Measurements from ENCODE around the gene GPR17. TPM values are rescaled to one million over a fixed set of nuclear protein-coding genes. Genes with fewer than 3 reads are reported as not detected.

Gene GPR17
- total RNA-seq, 4 donors from 2014 or later, result not detected

DNA sequence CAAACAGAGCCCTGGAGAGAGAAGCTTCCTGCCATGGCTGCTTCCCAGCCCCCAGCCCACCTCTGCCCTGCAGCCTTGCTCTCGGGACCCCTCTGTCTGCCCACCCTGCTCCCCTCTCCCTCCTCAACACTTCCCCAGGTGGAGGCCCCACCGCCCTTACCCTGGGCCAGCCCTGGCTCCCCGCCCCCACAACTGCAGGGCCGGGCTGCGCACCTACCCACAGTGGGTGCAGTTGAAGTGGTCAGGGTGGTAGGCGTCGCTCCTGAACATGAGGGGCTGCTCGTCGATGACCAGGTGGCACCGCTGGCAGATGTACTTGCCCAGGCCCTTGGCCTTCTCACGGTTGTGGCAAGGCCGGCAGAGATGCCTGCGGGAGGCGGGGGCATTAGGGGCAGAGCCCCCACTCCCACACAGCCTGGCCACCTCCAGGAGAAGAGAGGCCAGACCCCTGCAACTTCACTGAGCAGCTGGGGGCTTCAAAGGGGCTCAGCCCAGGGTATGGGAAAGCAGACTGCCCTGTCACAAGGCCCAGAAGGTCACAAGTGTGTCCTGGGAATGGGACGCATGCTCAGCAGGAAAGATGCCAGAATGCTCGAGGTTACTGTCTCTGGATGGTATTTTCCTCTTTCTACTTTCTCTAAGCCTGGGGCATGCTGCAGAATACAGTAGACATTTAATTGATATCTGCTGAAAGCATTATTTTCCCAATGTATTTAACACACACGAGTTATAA lies 3.1 kb upstream of the GPR17 start:
- WGBS, 2 donors, result 23 to 45% methylated on average over 2 to 5 of the region's 17 CpGs
- Histone ChIP-seq H3K36me3 (no peaks in the 10 kb centered on the region), H3K27ac (peak overlapping the region in 2 of 4 donors; percentile 9 to 49), H3K9me3 (no peaks in the 10 kb centered on the region), H3K27me3 (no peaks in the 10 kb centered on the region), H3K4me3 (no peak overlapping the region), H3K4me1 (peaks cover 7 to 60% (median 23%) of the 10 kb centered on the region in 3 donors)
- TF ChIP-seq CTCF (IDR thresholded peaks at IDR 0.05) (no peak), POLR2A (IDR thresholded peaks at IDR 0.05) (no peak)
- intact Hi-C loops (cut with DNase I), result no loop called here
- DNase-seq, result no peak

- Histone ChIP-seq H3K4me3 (no peak overlapping the region), H3K36me3 (no peaks in the 10 kb centered on the region), H3K27ac (peak overlapping the region in 1 of 4 donors; percentile 9), H3K27me3 (no peaks in the 10 kb centered on the region), H3K4me1 (peaks cover 4 to 60% (median 17%) of the 10 kb centered on the region in 3 donors), H3K9me3 (no peaks in the 10 kb centered on the region)
- WGBS, 2 donors, result 85 to 87% methylated on average over 14 to 15 of the region's 15 CpGs
- no peak for DNase-seq
- TF ChIP-seq POLR2A (IDR thresholded peaks at IDR 0.05), result no peak
- TF ChIP-seq CTCF (IDR thresholded peaks at IDR 0.05), result no peak
- intact Hi-C loops (cut with DNase I), result no loop called here
Observed at GRCh38 chr2:127643439-127644065, 2.4 kb upstream of the GPR17 start.

DNA sequence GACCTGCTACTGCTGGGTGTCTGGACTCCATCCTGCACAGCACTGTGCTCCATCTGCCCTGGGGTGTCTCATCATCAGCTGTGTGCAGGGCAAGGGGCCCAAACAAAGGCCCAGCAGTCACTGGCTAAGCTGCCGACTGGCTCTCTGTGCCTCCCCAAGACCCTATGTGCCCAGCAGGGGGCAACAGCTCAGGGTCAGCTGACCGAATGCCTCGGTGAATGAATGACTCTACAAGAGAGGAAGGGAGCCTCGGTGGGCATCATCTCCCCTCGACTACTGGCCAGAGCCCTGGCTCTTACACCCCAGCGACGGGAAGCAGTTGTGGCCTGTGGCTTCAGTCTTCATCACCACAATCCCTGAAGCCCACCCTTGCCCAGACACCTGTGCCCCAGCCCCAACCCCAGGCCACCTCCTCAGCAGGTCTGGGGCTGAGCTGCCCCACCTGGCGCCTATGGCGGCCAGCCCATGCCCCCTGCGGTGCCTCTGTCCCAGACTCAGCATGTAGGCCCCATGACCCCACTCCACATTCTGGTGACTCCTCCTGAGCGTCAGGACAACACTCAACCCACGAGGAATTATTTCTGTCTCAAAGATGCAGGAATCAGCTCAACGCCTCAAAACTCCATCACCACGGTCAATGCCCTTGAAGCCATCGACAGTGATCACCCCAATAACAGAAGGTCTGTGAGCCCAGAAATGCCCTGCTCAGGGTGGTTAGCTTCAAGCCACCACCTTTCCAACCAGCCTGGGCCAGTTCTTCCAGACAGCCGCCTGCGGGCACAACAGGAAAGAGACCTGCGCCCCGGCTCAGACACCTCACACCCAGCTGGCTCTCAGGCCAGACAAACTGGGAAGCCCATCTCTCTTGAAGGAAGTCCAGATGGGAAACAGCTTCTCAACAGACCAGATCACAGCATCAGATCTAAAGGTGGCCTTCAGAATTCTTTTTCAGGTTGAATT lies 1.6 kb upstream of the GPR17 start:
- no peak for TF ChIP-seq POLR2A (IDR thresholded peaks at IDR 0.05)
- no peak for TF ChIP-seq CTCF (IDR thresholded peaks at IDR 0.05)
- intact Hi-C loops (cut with DNase I), result no loop called here
- Histone ChIP-seq H3K4me3 (no peak overlapping the region), H3K4me1 (peaks cover 9 to 63% (median 19%) of the 10 kb centered on the region in 3 donors), H3K27ac (peak overlapping the region in 1 of 4 donors; percentile 9), H3K9me3 (no peaks in the 10 kb centered on the region), H3K36me3 (no peaks in the 10 kb centered on the region), H3K27me3 (no peaks in the 10 kb centered on the region)
- 78 to 91% methylated on average over 4 to 6 of the region's 19 CpGs for WGBS, 2 donors
- DNase-seq, result no peak

DNA sequence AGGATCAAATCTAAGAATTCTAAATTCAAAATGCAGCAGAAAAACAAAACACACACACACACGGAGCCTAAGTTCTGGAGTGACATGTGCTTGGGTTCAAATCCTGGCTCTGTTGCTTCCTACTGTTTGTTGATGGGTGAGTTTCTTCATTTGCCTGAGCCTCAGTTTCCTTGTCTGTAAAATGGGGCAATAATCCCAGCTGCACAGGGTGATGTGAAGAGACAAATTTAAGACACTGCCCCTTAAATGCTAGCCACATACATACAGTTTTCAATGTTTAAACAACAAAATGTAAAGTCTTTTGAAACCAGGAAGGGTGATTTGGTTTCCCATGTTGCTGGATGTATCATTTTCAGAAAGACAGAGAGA lies 943 bp upstream of the GPR17 start:
- no peak for TF ChIP-seq CTCF (IDR thresholded peaks at IDR 0.05)
- no peak for TF ChIP-seq POLR2A (IDR thresholded peaks at IDR 0.05)

More for the DNA sequence above, 943 bp upstream of the GPR17 start:
- WGBS, 2 donors, result 50 to 76% methylated on average over 1 of the region's 1 CpG
- peak overlapping the region in 1 of 4 donors; percentile 70 for H3K27ac ChIP-seq
- H3K9me3 ChIP-seq, result no peaks in the 10 kb centered on the region
- H3K4me1 ChIP-seq, result peaks cover 11 to 69% (median 22%) of the 10 kb centered on the region in 3 donors
- H3K4me3 ChIP-seq, result no peak overlapping the region
- no peaks in the 10 kb centered on the region for H3K27me3 ChIP-seq
- no peaks in the 10 kb centered on the region for H3K36me3 ChIP-seq
- intact Hi-C loops (cut with DNase I), result no loop called here
- DNase-seq, result no peak

All from esophagus squamous epithelium (tissue), 5 donors.